ENCODE results near the gene TMED6. TPM values are rescaled to one million over a fixed set of nuclear protein-coding genes. Genes with fewer than 3 reads are reported as not detected.

The TMED6 gene
- total RNA-seq, 2 donors from 2014 or later, result 23.1 to 62.8 TPM

DNA sequence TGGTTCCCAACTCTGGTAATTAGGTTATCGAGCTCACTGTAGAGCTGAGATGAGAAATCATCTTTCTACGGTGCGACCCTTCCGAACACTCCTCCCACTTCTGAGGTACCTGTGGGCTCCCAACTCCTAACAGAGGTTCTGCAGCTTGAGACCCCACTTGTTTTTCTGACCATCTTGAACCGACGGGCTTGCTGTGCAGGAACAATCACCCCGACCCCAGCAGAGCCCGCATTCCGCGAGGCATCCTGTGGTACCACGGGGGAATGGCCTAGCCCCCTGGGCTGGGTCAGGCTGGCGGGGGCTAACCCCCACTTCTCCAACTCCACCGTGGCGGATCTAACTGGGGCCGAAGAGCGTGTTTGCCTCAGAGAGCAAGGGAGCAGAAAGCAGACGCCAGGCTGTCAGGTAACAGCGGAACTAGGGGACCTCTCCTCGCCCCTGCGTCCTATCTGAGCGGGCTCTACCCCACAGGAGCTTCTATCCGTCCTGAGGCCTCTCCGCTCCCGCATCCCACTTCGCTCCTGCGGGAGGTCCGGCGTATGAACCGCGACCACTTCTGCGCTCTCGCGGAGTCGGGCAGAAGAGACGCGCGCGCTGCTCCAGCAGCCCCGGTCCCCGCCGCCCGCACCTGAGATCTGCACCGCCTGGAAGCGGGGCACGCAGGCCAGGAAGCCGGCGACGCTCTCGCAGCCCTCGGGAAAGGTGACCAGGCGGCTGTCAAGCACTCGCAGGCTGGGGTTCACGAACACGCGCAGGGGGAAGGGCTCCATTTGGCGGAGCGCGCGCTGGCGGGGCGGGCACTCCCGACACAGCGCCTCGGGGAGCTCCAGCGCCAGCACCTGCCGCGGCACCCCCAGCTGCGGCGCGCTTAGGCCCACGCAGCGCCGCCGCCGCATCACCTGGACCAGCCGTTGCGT, 22.0 kb downstream of the TMED6 start:
- WGBS, 2 donors, result 5 to 26% methylated on average over 6 to 76 of the region's 77 CpGs
- Histone ChIP-seq H3K27me3 (no peaks in the 10 kb centered on the region), H3K4me3 (peak overlapping the region; percentile 57 to 80), H3K9me3 (no peaks in the 10 kb centered on the region), H3K36me3 (replicated peaks in 1 of 2; ENCODE audit: insufficient read depth in 1 of 2, low read depth in 2 of 2) (peaks cover 0 to 9% of the 10 kb centered on the region in 2 donors), H3K27ac (peak overlapping the region; percentile 75 to 93 (median 90)), H3K4me1 (peaks cover 56% of the 10 kb centered on the region)
- ATAC-seq, result peak; percentile 49
- no peak for TF ChIP-seq POLR2A (IDR thresholded peaks at IDR 0.05)
- TF ChIP-seq CTCF (IDR thresholded peaks at IDR 0.05), result no peak
- intact Hi-C loops (cut with DNase I), result no loop called here
- peak; percentile 49 to 62 (median 50) for DNase-seq

GRCh38 chr16:69328854-69329316, 22.7 kb downstream of the TMED6 start:
- intact Hi-C loops (cut with DNase I), result no loop called here
- H3K27me3 ChIP-seq, result no peaks in the 10 kb centered on the region
- 34 to 45% methylated on average over 6 to 10 of the region's 10 CpGs for WGBS, 2 donors
- H3K27ac ChIP-seq, result peak overlapping the region in 3 of 4 donors; percentile 0 to 93 (median 93)
- no peak overlapping the region for H3K4me3 ChIP-seq
- no peaks in the 10 kb centered on the region for H3K9me3 ChIP-seq
- TF ChIP-seq CTCF (IDR thresholded peaks at IDR 0.05), result no peak
- H3K4me1 ChIP-seq, result peaks cover 64% of the 10 kb centered on the region
- peaks cover 0 to 3% of the 10 kb centered on the region in 2 donors for H3K36me3 ChIP-seq (replicated peaks in 1 of 2; ENCODE audit: insufficient read depth in 1 of 2, low read depth in 2 of 2)
- no peak for ATAC-seq
- peak in 1 of 4 donors; percentile 17 for DNase-seq

- peak in 1 of 4 donors; percentile 10 for DNase-seq
- no peak for TF ChIP-seq POLR2A (IDR thresholded peaks at IDR 0.05)
- TF ChIP-seq CTCF (IDR thresholded peaks at IDR 0.05), result no peak
- Histone ChIP-seq H3K9me3 (no peaks in the 10 kb centered on the region), H3K4me3 (no peak overlapping the region), H3K4me1 (peaks cover 64% of the 10 kb centered on the region), H3K27me3 (no peaks in the 10 kb centered on the region), H3K27ac (peak overlapping the region in 3 of 4 donors; percentile 15 to 93 (median 34)), H3K36me3 (replicated peaks in 1 of 2; ENCODE audit: insufficient read depth in 1 of 2, low read depth in 2 of 2) (peaks cover 0 to 6% of the 10 kb centered on the region in 2 donors)
- ATAC-seq, result no peak
- 70 to 81% methylated on average over 14 of the region's 14 CpGs for WGBS, 2 donors
- intact Hi-C loops (cut with DNase I), result no loop called here
These were observed 23.8 kb downstream of the TMED6 start for GRCh38 chr16:69327585-69328310.

GRCh38 chr16:69326172-69326873, 25.3 kb downstream of the TMED6 start:
- 21 to 28% methylated on average over 7 of the region's 7 CpGs for WGBS, 2 donors
- Histone ChIP-seq H3K27ac (peak overlapping the region in 3 of 4 donors; percentile 6 to 54 (median 51)), H3K36me3 (replicated peaks in 1 of 2; ENCODE audit: insufficient read depth in 1 of 2, low read depth in 2 of 2) (peaks cover under 1 to 13% of the 10 kb centered on the region in 2 donors), H3K4me3 (no peak overlapping the region), H3K9me3 (no peaks in the 10 kb centered on the region), H3K4me1 (peaks cover 64% of the 10 kb centered on the region), H3K27me3 (no peaks in the 10 kb centered on the region)
- ATAC-seq, result no peak
- no peak for TF ChIP-seq POLR2A (IDR thresholded peaks at IDR 0.05)
- no peak for TF ChIP-seq CTCF (IDR thresholded peaks at IDR 0.05)
- intact Hi-C loops (cut with DNase I), result no loop called here
- DNase-seq, result peak in 3 of 4 donors; percentile 38 to 52 (median 48)
